Left ventricle myocardium superior (tissue), 1 donor: ENCODE results near the gene OGG1. TPM values are rescaled to one million over a fixed set of nuclear protein-coding genes. Genes with fewer than 3 reads are reported as not detected.
"Not testable (repeated sequence)": the region's sequence is repeated elsewhere in the genome, so short reads cannot be mapped to it uniquely, and the experiment has no call there.

Experiments used
- ATAC-seq: fragments of 200-7000 bp; cut with Tn5 transposase; one replicate; pipeline ENCODE4 v1.9.1; 2020; ENCODE audit warnings: mild to moderate bottlenecking, moderate library complexity
- DNase-seq: peaks from one replicate; pipeline ENCODE4 v3.0.0-alpha.2; 2020
- intact Hi-C: fragments of 100-400 bp; cut with micrococcal nuclease; formaldehyde crosslinking; loops from one replicate; pipeline ENCODE4 v1.11.0; 2022
- total RNA-seq: library from RNA; stranded (reverse); fragmentation: NEBNext Ultra II Directional; extraction: Animal tissue kit (Norgen Biotek cat#: 25700); gene quantifications from one replicate; pipeline ENCODE4 v1.2.1, GENCODE V29; 2021
- donor health status: DM: no; HTN: yes; CAD: no; lungs with severe emphysema.

The OGG1 gene
- total RNA-seq, 1 donor from 2014 or later: 8.8 TPM

DNA sequence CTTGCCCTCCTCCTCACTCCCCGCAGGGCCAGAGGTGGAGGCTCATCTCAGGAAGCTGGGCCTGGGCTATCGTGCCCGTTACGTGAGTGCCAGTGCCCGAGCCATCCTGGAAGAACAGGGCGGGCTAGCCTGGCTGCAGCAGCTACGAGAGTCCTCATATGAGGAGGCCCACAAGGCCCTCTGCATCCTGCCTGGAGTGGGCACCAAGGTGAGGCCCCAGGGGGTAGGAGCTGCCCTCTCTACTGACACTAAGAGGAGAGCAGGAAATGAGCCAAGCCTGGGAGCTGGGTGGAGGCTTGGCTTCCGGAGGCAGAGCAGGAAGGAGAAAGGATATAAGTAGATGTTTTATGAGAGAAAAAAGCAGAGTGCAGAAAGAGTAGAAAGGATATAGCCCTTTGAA lies 4.9 kb downstream of the OGG1 start:
- DNase-seq: no peak
- intact Hi-C loops: no loop called here
- no peak for ATAC-seq

DNA sequence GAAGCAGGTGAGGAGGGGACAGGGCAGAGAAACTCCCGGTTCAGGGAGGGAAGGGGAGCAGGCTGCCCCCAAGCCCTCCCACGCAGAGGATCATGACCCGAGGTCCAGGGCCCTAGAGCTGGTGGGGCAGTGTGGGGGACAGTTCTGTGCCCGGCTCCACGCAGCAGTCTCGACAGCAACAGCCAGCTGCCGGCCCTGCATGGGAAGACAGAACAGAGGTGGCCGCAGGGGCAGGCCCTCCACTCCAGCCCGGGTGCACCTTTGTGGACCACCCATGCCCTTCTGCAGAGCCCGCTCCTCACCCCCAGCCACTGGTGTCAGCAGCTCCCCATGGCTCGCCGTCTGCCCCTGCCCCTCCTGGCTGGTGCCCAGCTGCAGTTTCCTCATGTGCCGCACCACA lies 7.7 kb downstream of the OGG1 start:
- intact Hi-C loops: no loop called here
- ATAC-seq (no peak), DNase-seq (no peak)

DNA sequence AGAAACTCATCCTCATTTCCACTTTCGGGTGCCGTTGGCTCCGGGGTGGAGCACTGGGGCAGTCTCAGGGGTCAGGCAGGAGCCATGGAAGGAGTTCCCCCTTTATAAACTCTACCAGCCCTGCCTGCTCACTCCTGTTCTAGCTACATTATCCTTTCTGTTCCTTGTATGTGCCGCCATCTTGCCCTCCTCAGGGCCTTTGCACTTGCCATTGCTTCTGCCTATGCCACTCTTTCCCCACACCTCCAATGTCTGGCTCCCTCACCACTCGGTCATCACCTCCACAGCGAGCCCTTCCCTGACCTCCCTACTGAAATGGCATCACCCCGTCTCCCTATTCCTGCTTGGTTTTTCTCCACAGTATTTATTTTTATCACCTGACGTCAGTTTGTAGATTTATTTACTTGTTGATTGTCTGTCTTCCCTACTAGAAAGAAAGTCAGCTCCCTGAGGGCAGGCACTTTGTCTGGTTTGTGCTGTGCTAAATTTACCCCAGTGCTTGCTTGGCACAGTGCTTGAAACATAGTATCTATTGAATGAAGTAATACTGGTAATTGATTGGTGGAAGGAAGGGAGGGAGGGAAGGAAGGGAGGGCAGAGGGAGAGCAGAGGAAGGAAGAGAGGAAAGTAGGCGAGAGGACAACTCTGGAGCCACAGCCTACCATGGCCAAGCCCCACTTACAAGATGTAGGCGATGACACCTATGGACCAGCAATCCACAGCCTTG lies 11.2 kb downstream of the OGG1 start:
- DNase-seq (no peak), ATAC-seq (no peak)
- intact Hi-C loops: no loop called here

DNA sequence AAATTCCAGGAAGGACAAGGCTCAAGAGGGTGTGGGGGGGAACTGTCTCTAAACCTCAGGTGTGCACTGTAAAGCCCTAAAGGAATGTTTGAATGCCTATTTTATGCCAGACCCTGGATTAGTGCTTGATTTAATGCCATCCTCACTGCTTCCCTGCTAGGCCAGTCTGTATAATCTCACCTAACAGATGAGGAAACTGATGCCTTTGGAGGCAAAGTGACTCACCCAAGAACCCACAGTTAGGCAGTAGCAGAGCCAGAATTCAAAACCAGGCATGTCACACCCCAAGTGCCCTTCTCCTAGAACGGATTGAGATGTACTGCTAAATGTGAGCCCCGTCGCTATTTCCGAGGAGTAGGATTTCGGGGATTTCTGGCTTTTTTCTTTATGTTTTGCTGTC lies 12.2 kb downstream of the OGG1 start:
- ATAC-seq (no peak), DNase-seq (no peak)
- intact Hi-C loops: no loop called here

DNA sequence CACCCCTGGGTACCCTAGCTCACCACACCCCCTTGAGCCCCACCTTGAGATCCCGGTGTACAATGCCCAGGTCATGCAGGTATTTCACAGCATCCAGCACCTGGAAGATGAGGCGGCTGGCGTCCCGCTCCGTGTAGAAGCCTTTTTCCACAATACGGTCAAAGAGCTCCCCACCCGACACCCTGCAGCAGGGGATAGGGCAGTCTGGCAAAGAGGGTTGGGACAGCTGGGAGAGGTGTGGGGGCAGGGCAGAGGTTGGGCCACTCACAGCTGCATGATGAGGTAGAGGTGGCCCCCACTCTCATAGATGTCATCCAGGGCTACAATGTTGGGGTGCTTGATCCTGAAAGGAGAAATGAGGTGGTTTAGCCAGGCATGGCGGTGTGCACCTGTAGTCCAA lies 13.1 kb downstream of the OGG1 start:
- intact Hi-C loops: no loop called here
- ATAC-seq (no peak), DNase-seq (no peak)

DNA sequence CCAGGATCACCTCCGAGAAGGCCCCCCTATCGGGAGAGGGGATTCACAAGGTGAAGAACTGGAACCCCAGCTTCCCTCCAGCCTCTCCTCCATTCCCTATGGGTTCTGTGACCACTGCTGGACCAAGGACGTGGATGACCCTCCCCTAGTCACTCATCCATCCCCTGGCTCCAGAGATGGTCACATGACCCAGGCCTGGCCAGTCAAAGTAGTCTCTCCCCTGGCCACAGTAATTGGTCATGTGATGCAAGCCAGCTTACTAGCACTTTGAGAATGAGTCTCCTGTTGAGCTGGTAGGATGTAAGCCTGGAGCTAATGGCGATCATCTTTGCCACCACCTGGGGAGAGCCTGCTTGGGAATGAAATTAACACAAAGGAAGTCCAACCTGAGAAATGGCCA lies 16.1 kb downstream of the OGG1 start:
- ATAC-seq: no peak
- intact Hi-C loops: no loop called here
- no peak for DNase-seq

DNA sequence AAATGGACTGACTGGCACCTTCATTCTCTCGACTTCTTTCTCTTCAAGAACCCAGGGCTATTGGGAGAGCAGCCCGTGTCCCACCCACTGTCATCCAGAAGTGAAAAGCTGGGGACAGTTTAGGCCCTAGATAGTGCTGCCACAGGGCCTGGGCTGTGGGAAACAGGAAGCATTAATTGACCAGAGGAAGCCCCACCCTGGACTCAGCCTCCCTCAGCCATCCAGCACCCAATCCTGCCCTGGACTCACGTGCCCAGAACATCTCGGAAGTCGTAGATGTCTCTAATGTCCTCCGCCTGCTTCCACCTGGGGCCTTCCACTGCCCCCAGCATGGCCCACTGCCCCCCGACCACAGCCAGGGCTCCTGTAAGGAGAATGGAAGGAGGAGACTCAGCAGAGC lies 17.7 kb downstream of the OGG1 start:
- ATAC-seq: peak; percentile 13
- no peak for DNase-seq
- intact Hi-C loops: no loop called here

DNA sequence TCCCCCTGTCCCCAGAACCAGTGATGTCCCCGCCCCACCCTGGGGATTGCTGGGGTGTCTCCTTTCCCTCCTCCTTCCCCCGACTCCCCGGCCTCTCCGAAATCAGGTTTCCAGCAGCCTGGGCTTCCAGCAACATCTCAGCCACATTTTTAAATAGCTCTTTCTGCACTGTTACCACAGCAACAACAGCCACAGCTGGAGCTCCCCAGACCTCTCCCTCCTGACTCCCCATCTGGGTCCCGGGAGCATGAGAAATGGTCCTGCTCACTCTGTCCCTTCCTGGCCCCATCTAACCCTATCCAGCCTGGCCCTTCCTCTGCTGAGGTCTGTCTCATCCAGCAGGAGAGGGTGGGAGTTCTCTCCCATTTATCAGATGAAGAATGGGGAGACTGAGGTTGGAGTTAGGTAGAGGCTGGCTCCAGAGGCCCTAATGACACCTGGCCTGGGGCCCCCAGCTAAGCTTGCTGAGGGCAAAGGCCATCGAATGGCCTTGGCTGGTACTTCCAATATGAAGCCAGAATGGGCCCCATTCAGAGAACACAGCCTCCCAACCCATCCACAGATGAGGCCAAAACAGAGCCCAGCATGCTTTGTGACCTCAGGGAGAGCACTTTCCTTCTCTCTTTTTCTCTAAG lies 18.5 kb downstream of the OGG1 start:
- ATAC-seq (no peak), DNase-seq (no peak)
- intact Hi-C loops: no loop called here

DNA sequence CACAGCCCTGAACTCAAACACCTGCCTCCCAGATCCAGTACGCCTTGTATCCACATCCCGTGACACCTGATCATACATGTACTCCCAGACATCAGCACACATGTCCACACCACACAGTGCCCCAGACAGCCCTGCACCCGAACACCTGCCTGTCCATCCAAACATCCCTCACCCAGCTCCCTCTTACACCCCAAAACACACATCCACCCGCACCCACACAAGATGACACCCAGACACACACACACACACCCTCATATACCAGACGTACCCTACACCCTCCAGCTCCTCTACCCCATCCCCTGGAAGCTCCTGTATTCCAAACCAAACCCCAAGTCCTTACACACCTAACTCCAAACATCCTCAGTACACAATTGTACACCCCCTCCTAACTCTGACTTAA lies 19.3 kb downstream of the OGG1 start:
- ATAC-seq (peak; percentile 1), DNase-seq (no peak)
- intact Hi-C loops: no loop called here

DNA sequence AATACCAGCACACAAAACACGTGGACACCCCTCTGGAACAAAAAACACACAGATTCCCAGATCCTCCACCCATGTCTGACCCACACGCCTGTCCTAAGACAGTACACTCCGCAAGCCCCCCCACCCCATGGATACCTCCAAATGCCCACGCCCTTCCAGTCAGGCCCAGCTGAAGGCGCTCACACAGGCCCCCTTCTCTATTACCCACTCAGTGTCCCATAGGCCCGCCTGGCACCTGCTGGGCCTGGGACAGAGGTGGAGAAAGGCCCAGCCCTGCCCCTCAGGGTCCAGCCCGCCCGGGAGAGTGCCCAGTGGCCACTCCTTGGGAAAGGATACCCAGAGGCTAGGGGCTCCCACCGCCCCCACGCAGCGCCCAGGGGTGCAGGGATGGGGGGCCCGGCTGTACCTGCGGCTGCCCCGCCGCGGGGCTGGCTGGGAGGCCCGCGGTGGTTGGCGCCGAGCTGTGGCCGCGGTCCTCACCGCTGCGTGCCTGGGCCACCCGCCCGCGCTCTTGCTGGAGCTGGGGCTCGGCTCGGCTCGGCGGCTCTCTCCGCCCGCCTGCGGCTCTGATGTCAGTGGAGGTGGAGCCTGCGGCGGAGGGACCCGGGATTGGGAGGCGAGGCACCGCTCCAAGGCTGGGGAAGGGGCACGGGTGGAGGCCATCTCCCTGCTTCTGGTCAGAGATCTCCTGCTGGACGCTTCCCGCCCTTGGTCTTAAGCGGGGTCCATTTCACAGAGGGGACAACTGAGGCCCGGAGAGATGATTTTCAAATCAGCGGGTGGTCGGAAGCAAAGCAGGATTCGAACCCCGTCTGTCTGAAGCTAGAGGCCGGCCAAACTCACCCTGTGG lies 19.9 kb downstream of the OGG1 start, which contains the start of gene CAMK1:
Gene CAMK1 (minus strand): TSS at position 522 of the 850 bp plus-strand sequence. CDS start 2,198 bp downstream, outside the sequence.
- ATAC-seq (peak; percentile 95), DNase-seq (peak; percentile 92)
- intact Hi-C loops: no loop called here

DNA sequence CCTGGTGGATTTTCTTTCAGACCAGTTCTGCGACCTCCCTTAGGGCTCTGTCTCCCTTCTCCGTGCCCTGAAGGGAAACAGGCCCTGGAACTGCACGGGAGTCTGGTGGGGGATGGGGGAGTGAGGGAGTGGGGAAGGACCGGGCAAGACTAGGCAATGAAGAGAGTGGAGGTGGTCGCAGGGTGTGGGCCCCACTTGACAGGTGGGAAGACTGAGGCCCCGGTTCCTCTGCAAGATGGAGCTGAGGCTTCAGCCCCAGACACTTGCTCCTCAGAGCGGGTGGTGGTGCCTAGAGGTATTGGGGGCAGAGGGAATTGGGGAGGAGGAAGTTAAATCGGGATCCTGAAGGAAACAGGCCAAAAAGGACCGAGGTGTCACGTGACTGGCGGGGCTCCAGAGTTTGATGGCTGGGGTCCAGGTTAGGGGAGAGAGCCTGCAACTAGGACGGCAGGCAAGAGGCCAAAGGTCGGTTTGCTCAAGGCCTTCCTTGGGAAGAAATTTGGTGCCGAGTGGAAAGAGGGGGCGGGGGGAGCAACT lies 20.6 kb downstream of the OGG1 start:
- intact Hi-C loops: no loop called here
- peak; percentile 50 for ATAC-seq
- peak; percentile 92 for DNase-seq

DNA sequence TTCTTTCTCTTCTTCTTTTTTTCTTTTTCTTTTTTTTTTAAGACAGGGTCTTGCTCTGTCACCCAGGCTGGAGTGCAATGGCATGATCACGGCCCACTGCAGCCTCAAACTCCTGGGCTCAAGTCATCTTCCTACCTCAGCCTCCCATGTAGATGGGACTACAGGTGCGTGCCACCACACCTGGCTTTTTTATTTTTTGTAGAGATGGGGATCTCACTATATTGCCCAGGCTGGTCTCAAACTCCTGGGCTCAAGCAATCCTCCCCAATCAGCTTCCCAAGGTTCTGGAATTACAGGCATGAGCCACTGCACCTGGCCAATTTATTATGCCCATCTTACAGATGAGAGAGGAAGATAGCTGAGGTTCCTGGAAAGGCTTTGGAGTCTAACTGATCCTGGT lies 21.3 kb downstream of the OGG1 start:
- DNase-seq, intact Hi-C loops, ATAC-seq: not testable (repeated sequence)

DNA sequence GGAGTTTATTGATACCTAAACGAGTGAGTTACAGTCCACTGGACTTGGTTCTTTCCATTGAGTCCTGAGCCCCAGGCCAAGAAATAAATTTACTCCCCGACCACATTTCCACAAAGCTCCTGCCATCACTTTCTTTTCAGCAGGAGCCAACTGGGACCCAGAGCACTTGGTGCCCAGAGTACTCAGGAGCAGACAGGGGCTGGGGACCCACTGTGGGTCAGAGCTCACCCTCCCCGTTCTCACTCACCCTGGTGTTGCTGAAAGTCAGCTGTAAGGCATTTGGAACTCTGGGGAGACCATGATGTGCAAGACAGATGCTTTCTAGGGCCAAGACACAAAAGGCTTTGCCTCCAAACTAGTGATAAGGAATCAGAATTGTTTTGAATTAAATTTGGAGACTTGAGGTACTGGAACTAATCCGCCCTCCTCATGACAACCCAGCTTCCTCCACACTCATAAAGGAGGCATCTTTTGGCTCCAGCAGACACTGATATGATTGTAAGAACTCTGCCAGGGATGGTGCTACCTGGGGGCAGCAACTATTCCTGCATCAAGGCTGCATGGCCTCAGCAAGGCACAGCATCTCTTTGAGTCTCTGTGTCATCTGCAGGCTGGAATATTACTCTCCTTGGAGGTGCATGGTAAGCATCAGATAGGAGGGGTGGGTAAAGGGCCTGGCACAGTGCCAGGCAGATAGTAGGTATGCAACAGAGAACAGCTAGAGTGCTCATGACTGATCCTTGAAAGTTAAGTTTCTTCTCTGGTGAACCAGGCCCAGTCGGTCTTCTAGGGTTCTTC lies 27.3 kb downstream of the OGG1 start:
- intact Hi-C loops: no loop called here
- no peak for DNase-seq
- no peak for ATAC-seq

DNA sequence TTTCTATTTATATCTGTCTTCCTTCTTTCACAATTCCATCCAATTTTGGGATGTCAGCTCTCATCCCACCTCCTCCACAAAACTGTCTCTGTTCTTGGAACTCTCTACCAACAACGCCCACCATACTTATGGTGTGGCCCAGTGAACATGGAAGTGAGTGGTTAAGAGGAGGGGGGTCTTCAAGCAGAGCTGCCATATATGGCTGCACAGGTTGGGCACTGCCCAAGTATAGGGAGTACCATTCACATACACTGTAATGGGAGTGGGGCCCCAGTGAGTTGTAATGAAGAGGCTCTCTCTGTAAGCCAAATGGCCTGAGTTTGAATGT lies 27.9 kb downstream of the OGG1 start:
- no peak for ATAC-seq
- intact Hi-C loops: no loop called here
- no peak for DNase-seq

DNA sequence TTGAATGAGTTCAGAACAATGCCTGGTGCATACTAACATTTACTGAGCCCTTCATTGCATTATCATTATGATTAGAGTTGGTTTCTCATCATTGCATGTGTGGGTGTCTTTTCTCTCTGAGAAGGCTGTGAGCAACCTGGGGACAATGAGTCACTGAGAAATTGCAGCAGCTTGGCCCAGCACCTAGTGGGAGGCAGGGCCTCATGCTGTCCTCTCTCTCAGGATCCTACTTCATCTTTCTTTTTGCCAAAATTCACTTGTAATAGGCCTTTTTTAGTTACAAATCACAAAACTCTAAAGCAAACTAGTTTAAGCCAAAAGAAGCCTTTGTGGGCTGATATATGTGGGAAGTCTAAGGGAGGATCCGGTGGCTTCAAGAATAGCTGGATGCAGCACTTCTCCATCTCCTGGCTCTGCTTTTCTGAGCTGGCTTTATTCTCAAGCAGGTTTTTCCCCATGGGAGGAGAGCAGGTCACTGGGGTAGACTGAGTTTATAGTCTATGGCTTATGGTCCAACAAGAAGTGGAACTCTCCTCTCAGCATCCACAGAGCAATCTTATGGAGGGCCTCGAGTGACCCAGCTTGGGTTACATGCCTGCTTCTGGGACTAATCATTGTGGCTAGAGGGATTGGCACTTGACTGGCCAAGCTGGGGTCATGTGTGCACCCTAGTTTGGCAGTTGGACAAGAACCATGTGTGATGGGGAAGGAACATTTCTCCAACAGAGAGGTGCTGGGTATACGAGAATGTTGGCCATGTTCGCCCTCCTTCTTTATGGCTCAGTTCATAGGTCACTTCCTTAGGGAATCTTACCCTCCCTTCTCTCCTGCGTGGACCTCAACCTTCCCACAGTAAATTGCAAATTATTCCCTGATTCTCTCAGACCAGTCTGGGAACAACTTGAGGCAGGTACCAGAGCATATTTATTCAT lies 28.7 kb downstream of the OGG1 start:
- intact Hi-C loops: no loop called here
- ATAC-seq: no peak
- no peak for DNase-seq

DNA sequence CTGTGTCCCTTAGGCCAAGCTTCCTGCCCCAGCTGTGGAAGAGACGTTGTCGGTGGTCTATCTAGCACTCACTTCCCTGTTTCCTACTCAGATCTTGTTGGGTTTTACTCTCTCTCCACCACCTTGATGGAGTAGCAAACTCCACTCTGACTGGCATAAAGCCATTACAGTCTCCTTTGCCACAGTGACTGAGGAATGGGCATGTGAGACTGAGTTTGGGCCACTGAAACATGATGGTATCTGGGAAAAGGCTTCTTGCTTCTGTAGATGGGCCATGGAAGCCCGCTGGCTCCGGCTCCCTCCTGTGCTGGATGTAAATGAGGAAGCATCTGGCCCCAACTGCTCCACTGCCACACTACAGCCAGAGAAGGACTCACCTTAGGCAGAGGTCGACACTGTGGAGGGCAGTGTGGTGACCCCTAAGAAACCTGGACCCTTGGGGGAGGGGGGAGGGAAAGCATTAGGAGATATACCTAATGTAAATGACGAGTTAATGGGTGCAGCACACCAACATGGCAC lies 29.4 kb downstream of the OGG1 start:
- intact Hi-C loops: no loop called here
- DNase-seq (no peak), ATAC-seq (no peak)

DNA sequence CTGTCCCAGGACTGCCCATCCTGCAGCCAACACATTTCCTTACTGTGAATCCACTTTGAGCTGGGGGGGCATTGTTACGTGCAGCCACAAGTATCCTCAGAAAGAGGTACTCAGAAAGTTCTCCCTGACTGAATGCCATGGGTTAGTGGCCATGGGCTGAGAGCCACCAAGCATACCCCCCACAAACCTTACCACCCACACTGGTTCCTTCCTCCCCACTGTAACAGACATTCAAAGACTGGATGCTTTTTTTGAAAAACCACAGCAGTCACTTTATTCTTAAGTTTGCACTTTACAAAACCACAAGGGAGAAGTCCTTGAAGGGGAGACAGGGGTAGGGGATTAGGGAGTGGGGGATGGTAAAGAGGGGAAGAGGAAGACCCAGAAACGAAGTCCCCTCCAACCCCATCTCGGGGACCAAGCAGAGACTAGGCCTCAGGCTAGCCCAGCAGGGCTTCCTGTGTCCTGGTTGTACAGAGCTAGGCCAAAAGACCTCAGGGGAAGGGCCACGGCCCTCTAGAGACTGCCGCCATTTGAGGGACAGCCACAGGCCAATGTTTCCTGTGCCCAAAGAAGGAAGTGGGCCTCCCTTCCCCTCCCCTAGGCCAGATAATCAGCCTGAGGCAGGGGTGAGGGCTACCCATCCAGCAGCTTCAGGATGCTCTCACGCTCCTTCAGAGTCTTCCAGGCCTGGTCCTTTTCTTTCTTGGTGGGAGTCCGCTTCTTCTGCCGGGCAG lies 30.1 kb downstream of the OGG1 start:
- intact Hi-C loops: no loop called here
- DNase-seq (no peak), ATAC-seq (peak; percentile 67)
